Measurements from ENCODE around the gene PRRT1B.

The PRRT1B gene

DNA sequence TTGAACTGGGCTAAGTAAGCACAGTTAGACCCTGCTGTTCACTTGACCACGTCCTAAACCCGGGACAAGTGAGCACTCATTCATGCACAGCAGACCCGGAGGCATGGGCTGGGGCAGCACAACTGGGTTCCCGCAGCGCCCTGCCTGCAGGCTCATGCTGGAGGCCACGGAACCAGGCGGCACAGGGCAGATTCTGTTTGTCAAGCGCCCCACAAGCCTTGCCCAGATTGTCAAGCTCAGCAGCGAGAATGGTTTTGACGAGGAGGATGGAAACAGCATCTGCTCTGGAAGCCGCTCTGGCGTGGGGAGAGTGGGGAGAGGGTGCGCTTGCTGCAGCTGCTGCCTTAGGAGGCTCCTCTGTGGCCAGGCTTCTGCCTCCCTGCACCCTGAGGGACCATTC is 32.7 kb downstream of the PRRT1B start:
- H3K79me2 ChIP-seq: no peaks in the 10 kb centered on the region
- no peak overlapping the region for H2AFZ ChIP-seq
- no peaks in the 10 kb centered on the region for H3K9me3 ChIP-seq (ENCODE audit: control insufficient read depth, low read length)
- no peak overlapping the region for H3K4me2 ChIP-seq (ENCODE audit: low read length)
- H3K36me3 ChIP-seq (ENCODE audit: control insufficient read depth, insufficient read depth, low read length): no peaks in the 10 kb centered on the region
- H3K4me1 ChIP-seq: no peaks in the 10 kb centered on the region
- H3K27ac ChIP-seq: no peak overlapping the region
- H3K27me3 ChIP-seq (ENCODE audit: control insufficient read depth, insufficient read depth, low read length): no peaks in the 10 kb centered on the region
- H3K9ac ChIP-seq: no peak overlapping the region
- TF ChIP-seq, protein P1, sequence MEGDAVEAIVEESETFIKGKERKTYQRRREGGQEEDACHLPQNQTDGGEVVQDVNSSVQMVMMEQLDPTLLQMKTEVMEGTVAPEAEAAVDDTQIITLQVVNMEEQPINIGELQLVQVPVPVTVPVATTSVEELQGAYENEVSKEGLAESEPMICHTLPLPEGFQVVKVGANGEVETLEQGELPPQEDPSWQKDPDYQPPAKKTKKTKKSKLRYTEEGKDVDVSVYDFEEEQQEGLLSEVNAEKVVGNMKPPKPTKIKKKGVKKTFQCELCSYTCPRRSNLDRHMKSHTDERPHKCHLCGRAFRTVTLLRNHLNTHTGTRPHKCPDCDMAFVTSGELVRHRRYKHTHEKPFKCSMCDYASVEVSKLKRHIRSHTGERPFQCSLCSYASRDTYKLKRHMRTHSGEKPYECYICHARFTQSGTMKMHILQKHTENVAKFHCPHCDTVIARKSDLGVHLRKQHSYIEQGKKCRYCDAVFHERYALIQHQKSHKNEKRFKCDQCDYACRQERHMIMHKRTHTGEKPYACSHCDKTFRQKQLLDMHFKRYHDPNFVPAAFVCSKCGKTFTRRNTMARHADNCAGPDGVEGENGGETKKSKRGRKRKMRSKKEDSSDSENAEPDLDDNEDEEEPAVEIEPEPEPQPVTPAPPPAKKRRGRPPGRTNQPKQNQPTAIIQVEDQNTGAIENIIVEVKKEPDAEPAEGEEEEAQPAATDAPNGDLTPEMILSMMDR (IDR thresholded peaks at IDR 0.05): no peak
- H3K4me3 ChIP-seq (ENCODE audit: low read depth, low read length): no peak overlapping the region

- Histone ChIP-seq H3K9me3 (ENCODE audit: control insufficient read depth, low read length) (no peaks in the 10 kb centered on the region), H3K36me3 (ENCODE audit: control insufficient read depth, insufficient read depth, low read length) (no peaks in the 10 kb centered on the region), H3K4me2 (ENCODE audit: low read length) (no peak overlapping the region), H3K4me1 (no peaks in the 10 kb centered on the region), H2AFZ (no peak overlapping the region), H3K79me2 (no peaks in the 10 kb centered on the region), H3K27me3 (ENCODE audit: control insufficient read depth, insufficient read depth, low read length) (no peaks in the 10 kb centered on the region), H3K27ac (no peak overlapping the region), H3K4me3 (ENCODE audit: low read depth, low read length) (no peak overlapping the region), H3K9ac (no peak overlapping the region)
- TF ChIP-seq, protein P1 (IDR thresholded peaks at IDR 0.05): no peak
Observed at GRCh38 chr9:131578731-131579504, 33.6 kb downstream of the PRRT1B start.

GRCh38 chr9:131579789-131580211 is 34.5 kb downstream of the PRRT1B start:
- no peak overlapping the region for H2AFZ ChIP-seq
- no peaks in the 10 kb centered on the region for H3K9me3 ChIP-seq (ENCODE audit: control insufficient read depth, low read length)
- H3K79me2 ChIP-seq: no peaks in the 10 kb centered on the region
- TF ChIP-seq, protein P1 (IDR thresholded peaks at IDR 0.05): no peak
- H3K27me3 ChIP-seq (ENCODE audit: control insufficient read depth, insufficient read depth, low read length): no peaks in the 10 kb centered on the region
- H3K4me3 ChIP-seq (ENCODE audit: low read depth, low read length): no peak overlapping the region
- no peak overlapping the region for H3K9ac ChIP-seq
- H3K36me3 ChIP-seq (ENCODE audit: control insufficient read depth, insufficient read depth, low read length): no peaks in the 10 kb centered on the region
- H3K4me1 ChIP-seq: no peaks in the 10 kb centered on the region
- H3K4me2 ChIP-seq (ENCODE audit: low read length): no peak overlapping the region
- H3K27ac ChIP-seq: no peak overlapping the region

- TF ChIP-seq, protein P1 (IDR thresholded peaks at IDR 0.05): no peak
- Histone ChIP-seq H2AFZ (no peak overlapping the region), H3K27me3 (ENCODE audit: control insufficient read depth, insufficient read depth, low read length) (no peaks in the 10 kb centered on the region), H3K79me2 (no peaks in the 10 kb centered on the region), H3K9me3 (ENCODE audit: control insufficient read depth, low read length) (no peaks in the 10 kb centered on the region), H3K27ac (no peak overlapping the region), H3K9ac (no peak overlapping the region), H3K4me3 (ENCODE audit: low read depth, low read length) (no peak overlapping the region), H3K4me1 (no peaks in the 10 kb centered on the region), H3K36me3 (ENCODE audit: control insufficient read depth, insufficient read depth, low read length) (no peaks in the 10 kb centered on the region), H3K4me2 (ENCODE audit: low read length) (no peak overlapping the region)
Observed at GRCh38 chr9:131580358-131580757, 35.0 kb downstream of the PRRT1B start.

GRCh38 chr9:131582056-131582455 is 36.7 kb downstream of the PRRT1B start:
- no peak overlapping the region for H3K4me3 ChIP-seq (ENCODE audit: low read depth, low read length)
- no peaks in the 10 kb centered on the region for H3K9me3 ChIP-seq (ENCODE audit: control insufficient read depth, low read length)
- H3K4me1 ChIP-seq: no peaks in the 10 kb centered on the region
- no peaks in the 10 kb centered on the region for H3K27me3 ChIP-seq (ENCODE audit: control insufficient read depth, insufficient read depth, low read length)
- H2AFZ ChIP-seq: no peak overlapping the region
- no peak overlapping the region for H3K4me2 ChIP-seq (ENCODE audit: low read length)
- no peaks in the 10 kb centered on the region for H3K36me3 ChIP-seq (ENCODE audit: control insufficient read depth, insufficient read depth, low read length)
- TF ChIP-seq, protein P1 (IDR thresholded peaks at IDR 0.05): no peak
- H3K79me2 ChIP-seq: no peaks in the 10 kb centered on the region
- H3K27ac ChIP-seq: no peak overlapping the region
- H3K9ac ChIP-seq: no peak overlapping the region

Measured in parathyroid adenoma (tissue), 2 donors.